Panc1 (cell line): Measurements from ENCODE around the gene SLC9B1. TPM values are rescaled to one million over a fixed set of nuclear protein-coding genes. Genes with fewer than 3 reads are reported as not detected.

Experiments used
- ATAC-seq: fragments of 200-7000 bp; cut with Tn5 transposase; 2 replicates; pipeline ENCODE4 v1.9.1; 2020; ENCODE audit warnings: mild to moderate bottlenecking, moderate library complexity
- BruUV-seq: library from RNA; stranded (reverse); fragments of 400-500 nt; replicated peaks from 2 replicates; lab custom pipeline; 2021; lab: Mats Ljungman, UMichigan
- CTCF ChIA-PET: fragments of 300-600 bp; sonication (Branson Sonifier 250); formaldehyde crosslinking; loops from one replicate; lab custom pipeline; 2022; ENCODE audit warnings: antibody characterized with exemption; lab: Charles Lee
- POLR2A ChIA-PET: fragments of 300-600 bp; sonication (Branson Sonifier 250); formaldehyde crosslinking; loops from one replicate; lab custom pipeline; 2022; ENCODE audit warnings: antibody characterized with exemption; lab: Charles Lee
- DNase-seq: peaks from one replicate; pipeline ENCODE4 v3.0.0-alpha.2; 2010; ENCODE audit warnings: low read depth, low spot score
- H3K27ac ChIP-seq: 2 replicates; pipeline ENCODE4 v1.5.1; 2011; ENCODE audit warnings: mild to moderate bottlenecking, low read length, inconsistent platforms
- H3K27me3 ChIP-seq: fragments of 200-500 bp; sonication (Bioruptor generic); 2 replicates; pipeline ENCODE4 v1.6.0; 2014; ENCODE audit warnings: low read length, inconsistent platforms; ENCODE audit not compliant: control insufficient read depth, insufficient read depth
- H3K36me3 ChIP-seq: fragments of 200-500 bp; sonication (Bioruptor generic); 2 replicates; pipeline ENCODE4 v1.5.1; 2014; ENCODE audit warnings: inconsistent platforms, mild to moderate bottlenecking, low read length, moderate library complexity; ENCODE audit not compliant: control insufficient read depth, insufficient read depth
- H3K4me1 ChIP-seq: 2 replicates; pipeline ENCODE4 v1.5.1; 2011; ENCODE audit warnings: inconsistent platforms, mild to moderate bottlenecking, low read length, moderate library complexity; ENCODE audit not compliant: control insufficient read depth, insufficient read depth
- H3K4me3 ChIP-seq, 2 experiments: 2 replicates each; pipeline ENCODE4 v1.5.1; 2011 to 2012; ENCODE audit warnings: low read depth in 2 of 2, low read length in 2 of 2, mild to moderate bottlenecking in 2 of 2, inconsistent platforms in 1 of 2, moderate library complexity in 1 of 2
- H3K9me3 ChIP-seq: fragments of 200-500 bp; sonication (Bioruptor generic); 2 replicates; pipeline ENCODE4 v1.5.1; 2014; ENCODE audit warnings: low read depth, mild to moderate bottlenecking, inconsistent platforms, low read length, moderate library complexity; ENCODE audit not compliant: control insufficient read depth, insufficient read depth
- SIN3A ChIP-seq: IDR thresholded peaks from 2 replicates; pipeline ENCODE4 v1.6.1; 2012; ENCODE audit warnings: low read depth, mild to moderate bottlenecking, low read length, moderate library complexity, borderline replicate concordance; ENCODE audit not compliant: insufficient read depth
- in situ Hi-C: cut with HindIII; loops from 2 replicates; pipeline ENCODE4 v1.10.0; 2016; ENCODE audit warnings: low sequenced_read_pairs, low pct_unique_long_range_greater_than_20kb
- intact Hi-C: fragments of 100-400 bp; cut with micrococcal nuclease; formaldehyde crosslinking; loops from one replicate; pipeline ENCODE4 v1.10.0; 2022; ENCODE audit not compliant: unreplicated experiment
- total RNA-seq: library from RNA; stranded (reverse); gene quantifications from one replicate; pipeline ENCODE4 v1.2.1, GENCODE V29; 2021; ENCODE audit not compliant: unreplicated experiment
- TF ChIP-seq, protein P1 (sequence below), 2 experiments: IDR thresholded peaks; 2 replicates each; pipeline ENCODE4 v1.6.1; 2011 to 2012; ENCODE audit warnings: low read depth in 2 of 2, control low read depth in 1 of 2, low read length in 1 of 2, mild to moderate bottlenecking in 1 of 2, moderate library complexity in 1 of 2; ENCODE audit not compliant: insufficient read depth in 1 of 2
- TF ChIP-seq, protein P2 (sequence below): fragments of 450-650 bp; IDR thresholded peaks from 2 replicates; pipeline ENCODE4 v1.5.1; 2017; ENCODE audit warnings: mild to moderate bottlenecking

SLC9B1 gene
- total RNA-seq, 1 experiment from 2014 or later: 0.41 TPM

DNA sequence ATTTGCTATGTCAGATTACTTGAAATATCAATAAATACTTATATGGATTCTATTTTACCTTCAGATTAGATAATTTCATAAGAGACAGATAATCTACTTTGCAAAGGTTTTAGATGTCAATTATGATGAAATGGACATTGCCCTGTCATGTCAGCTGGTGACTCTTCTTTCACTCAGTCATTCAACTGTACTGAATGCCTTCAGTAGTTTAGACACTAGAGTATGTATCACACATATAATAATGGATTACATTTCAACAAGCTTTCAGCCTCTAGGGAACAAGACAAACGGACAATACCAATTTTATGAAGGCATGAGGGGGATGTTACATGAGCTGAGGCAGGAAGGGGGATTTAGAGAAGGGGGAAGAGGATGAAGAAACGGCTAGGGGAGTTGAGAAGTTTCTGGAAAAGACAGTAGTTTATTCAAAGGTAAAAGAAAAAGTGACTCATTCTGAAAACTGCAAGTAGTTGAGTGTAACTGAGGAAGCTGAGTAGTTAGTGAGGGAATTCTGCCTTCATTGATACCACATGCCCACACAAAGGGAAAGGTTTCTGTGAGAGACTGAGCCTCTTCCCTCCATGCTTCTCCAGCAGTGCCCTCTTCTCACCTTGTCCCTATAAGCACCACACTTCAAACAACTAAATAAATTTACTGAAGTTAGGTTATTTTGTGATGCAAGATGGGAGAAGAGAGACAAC is 31.4 kb upstream of the SLC9B1 start:
- ChIA-PET CTCF (no interaction called here), POLR2A (no interaction called here)
- Histone ChIP-seq H3K27me3 (no peaks in the 10 kb centered on the region), H3K27ac (no peak overlapping the region), H3K36me3 (no peaks in the 10 kb centered on the region), H3K4me3 (no peak overlapping the region), H3K4me1 (no peaks in the 10 kb centered on the region), H3K9me3 (no peaks in the 10 kb centered on the region)
- ATAC-seq (no peak), DNase-seq (no peak)
- TF ChIP-seq SIN3A: no peak
- no TSS peak for BruUV-seq
- intact Hi-C loops: loop anchor here (5.0 kb wide), 1 partner anchor 36 kb away; no protein-coding TSS in a partner anchor
- in situ Hi-C loops: no loop called here

DNA sequence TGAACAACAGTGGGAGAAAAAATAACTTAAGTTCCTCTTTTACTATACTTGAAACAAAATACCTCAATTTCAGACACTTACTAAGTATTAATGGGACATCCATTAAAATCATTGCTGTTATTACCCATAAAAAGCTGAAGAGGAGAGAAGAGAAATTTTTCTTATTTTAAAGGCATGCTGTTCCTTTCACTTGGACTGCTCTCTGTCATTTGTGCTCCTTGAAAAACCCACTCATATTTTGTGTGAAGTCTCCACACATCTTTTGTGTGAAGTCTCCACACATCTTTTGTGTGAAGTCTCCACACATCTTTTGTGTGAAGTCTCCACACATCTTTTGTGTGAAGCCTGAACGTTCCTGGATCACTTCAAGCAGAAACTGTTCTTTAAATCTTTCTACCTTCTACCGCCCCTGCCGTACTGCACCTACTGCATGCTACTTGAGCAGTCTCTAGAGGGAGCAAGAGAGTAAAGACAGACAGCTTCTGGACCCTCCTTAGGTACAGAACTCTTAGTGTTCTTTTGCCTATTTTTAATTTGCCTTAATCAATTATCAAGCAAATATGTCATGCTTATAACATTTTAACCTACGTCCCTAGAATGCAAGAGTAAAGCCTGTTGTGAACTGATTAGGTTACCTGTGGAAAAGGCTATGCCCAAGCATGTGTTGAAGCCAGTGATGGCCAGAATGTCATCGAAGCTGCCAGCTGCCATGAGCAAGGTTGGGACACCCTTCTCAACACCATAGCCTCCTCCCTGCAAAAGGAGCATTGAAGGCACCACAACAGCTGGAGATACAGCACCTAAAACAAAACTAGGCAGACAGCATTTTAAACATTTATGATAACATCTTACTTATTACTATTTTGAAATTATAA is 27.1 kb upstream of the SLC9B1 start:
- POLR2A ChIA-PET: no interaction called here

More for the DNA sequence above, 27.1 kb upstream of the SLC9B1 start:
- TF ChIP-seq, protein P1, sequence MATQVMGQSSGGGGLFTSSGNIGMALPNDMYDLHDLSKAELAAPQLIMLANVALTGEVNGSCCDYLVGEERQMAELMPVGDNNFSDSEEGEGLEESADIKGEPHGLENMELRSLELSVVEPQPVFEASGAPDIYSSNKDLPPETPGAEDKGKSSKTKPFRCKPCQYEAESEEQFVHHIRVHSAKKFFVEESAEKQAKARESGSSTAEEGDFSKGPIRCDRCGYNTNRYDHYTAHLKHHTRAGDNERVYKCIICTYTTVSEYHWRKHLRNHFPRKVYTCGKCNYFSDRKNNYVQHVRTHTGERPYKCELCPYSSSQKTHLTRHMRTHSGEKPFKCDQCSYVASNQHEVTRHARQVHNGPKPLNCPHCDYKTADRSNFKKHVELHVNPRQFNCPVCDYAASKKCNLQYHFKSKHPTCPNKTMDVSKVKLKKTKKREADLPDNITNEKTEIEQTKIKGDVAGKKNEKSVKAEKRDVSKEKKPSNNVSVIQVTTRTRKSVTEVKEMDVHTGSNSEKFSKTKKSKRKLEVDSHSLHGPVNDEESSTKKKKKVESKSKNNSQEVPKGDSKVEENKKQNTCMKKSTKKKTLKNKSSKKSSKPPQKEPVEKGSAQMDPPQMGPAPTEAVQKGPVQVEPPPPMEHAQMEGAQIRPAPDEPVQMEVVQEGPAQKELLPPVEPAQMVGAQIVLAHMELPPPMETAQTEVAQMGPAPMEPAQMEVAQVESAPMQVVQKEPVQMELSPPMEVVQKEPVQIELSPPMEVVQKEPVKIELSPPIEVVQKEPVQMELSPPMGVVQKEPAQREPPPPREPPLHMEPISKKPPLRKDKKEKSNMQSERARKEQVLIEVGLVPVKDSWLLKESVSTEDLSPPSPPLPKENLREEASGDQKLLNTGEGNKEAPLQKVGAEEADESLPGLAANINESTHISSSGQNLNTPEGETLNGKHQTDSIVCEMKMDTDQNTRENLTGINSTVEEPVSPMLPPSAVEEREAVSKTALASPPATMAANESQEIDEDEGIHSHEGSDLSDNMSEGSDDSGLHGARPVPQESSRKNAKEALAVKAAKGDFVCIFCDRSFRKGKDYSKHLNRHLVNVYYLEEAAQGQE (IDR thresholded peaks at IDR 0.05; ENCODE audit: insufficient read depth in 1 of 2, low read depth in 2 of 2, low read length in 1 of 2): no peak
- TF ChIP-seq, protein P2, sequence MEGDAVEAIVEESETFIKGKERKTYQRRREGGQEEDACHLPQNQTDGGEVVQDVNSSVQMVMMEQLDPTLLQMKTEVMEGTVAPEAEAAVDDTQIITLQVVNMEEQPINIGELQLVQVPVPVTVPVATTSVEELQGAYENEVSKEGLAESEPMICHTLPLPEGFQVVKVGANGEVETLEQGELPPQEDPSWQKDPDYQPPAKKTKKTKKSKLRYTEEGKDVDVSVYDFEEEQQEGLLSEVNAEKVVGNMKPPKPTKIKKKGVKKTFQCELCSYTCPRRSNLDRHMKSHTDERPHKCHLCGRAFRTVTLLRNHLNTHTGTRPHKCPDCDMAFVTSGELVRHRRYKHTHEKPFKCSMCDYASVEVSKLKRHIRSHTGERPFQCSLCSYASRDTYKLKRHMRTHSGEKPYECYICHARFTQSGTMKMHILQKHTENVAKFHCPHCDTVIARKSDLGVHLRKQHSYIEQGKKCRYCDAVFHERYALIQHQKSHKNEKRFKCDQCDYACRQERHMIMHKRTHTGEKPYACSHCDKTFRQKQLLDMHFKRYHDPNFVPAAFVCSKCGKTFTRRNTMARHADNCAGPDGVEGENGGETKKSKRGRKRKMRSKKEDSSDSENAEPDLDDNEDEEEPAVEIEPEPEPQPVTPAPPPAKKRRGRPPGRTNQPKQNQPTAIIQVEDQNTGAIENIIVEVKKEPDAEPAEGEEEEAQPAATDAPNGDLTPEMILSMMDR: peak; percentile 77
- Histone ChIP-seq H3K9me3 (no peaks in the 10 kb centered on the region), H3K36me3 (no peaks in the 10 kb centered on the region), H3K27me3 (no peaks in the 10 kb centered on the region), H3K27ac (no peak overlapping the region), H3K4me3 (no peak overlapping the region), H3K4me1 (no peaks in the 10 kb centered on the region)
- intact Hi-C loops: no loop called here
- in situ Hi-C loops: no loop called here
- CTCF ChIA-PET: no interaction called here
- DNase-seq: peak; percentile 20
- BruUV-seq: no TSS peak
- ATAC-seq: peak; percentile 87
